ENCODE data around the gene RHOT2. TPM values are rescaled to one million over a fixed set of nuclear protein-coding genes. Genes with fewer than 3 reads are reported as not detected.

RHOT2 gene
- total RNA-seq, 3 donors from 2014 or later = 124 to 138 (median 127) TPM

GRCh38 chr16:662095-662494 lies 5.8 kb upstream of the RHOT2 start:
- Histone ChIP-seq H3K4me3 (no peak overlapping the region), H3K9me3 (no peaks in the 10 kb centered on the region), H3K36me3 (ENCODE audit: low read depth) (no peaks in the 10 kb centered on the region), H3K4me1 (ENCODE audit: low read depth) (peaks cover 12% of the 10 kb centered on the region)
- ATAC-seq (no peak), DNase-seq (peak in 1 of 3 donors; percentile 35)
- intact Hi-C loops (cut with DNase I, micrococcal nuclease) = loop anchor here (10.0 kb wide), 1 partner anchor 87 kb away; no protein-coding TSS in a partner anchor
- TF ChIP-seq CTCF (IDR thresholded peaks at IDR 0.05) = no peak

- no peak for TF ChIP-seq CTCF (IDR thresholded peaks at IDR 0.05)
- no peak for ATAC-seq
- peaks cover 12% of the 10 kb centered on the region for H3K4me1 ChIP-seq (ENCODE audit: low read depth)
- no peak overlapping the region for H3K4me3 ChIP-seq
- H3K36me3 ChIP-seq (ENCODE audit: low read depth) = no peaks in the 10 kb centered on the region
- intact Hi-C loops (cut with DNase I, micrococcal nuclease) = loop anchor here (10.0 kb wide), 1 partner anchor 88 kb away; no protein-coding TSS in a partner anchor
- DNase-seq = no peak
- H3K9me3 ChIP-seq = no peaks in the 10 kb centered on the region
Measured at GRCh38 chr16:662597-662996, 5.3 kb upstream of the RHOT2 start.

GRCh38 chr16:666572-666971 lies 1.4 kb upstream of the RHOT2 start:
- TF ChIP-seq CTCF (IDR thresholded peaks at IDR 0.05) = no peak
- Histone ChIP-seq H3K4me1 (ENCODE audit: low read depth) (peaks cover 8% of the 10 kb centered on the region), H3K36me3 (ENCODE audit: low read depth) (peaks cover 7% of the 10 kb centered on the region), H3K9me3 (no peaks in the 10 kb centered on the region), H3K4me3 (no peak overlapping the region)
- intact Hi-C loops (cut with DNase I, micrococcal nuclease) = loop anchor here (10.0 kb wide), 1 partner anchor 92 kb away; no protein-coding TSS in a partner anchor
- no peak for ATAC-seq
- DNase-seq = peak in 1 of 3 donors; percentile 33

- H3K9me3 ChIP-seq = no peaks in the 10 kb centered on the region
- intact Hi-C loops (cut with DNase I, micrococcal nuclease) = loop anchor here (10.0 kb wide), 1 partner anchor 92 kb away; no protein-coding TSS in a partner anchor
- TF ChIP-seq CTCF (IDR thresholded peaks at IDR 0.05) = no peak
- peaks cover 9% of the 10 kb centered on the region for H3K36me3 ChIP-seq (ENCODE audit: low read depth)
- H3K4me1 ChIP-seq (ENCODE audit: low read depth) = peaks cover 8% of the 10 kb centered on the region
- ATAC-seq (no peak), DNase-seq (peak in 1 of 3 donors; percentile 56)
- no peak overlapping the region for H3K4me3 ChIP-seq
Measured at GRCh38 chr16:667113-667779, 686 bp upstream of the RHOT2 start.

- Histone ChIP-seq H3K36me3 (ENCODE audit: low read depth) (peaks cover 13% of the 10 kb centered on the region), H3K4me1 (ENCODE audit: low read depth) (peaks cover 8% of the 10 kb centered on the region), H3K4me3 (peak overlapping the region; percentile 95), H3K9me3 (no peaks in the 10 kb centered on the region)
- DNase-seq (peak in 1 of 3 donors; percentile 60), ATAC-seq (peak; percentile 25)
- intact Hi-C loops (cut with DNase I, micrococcal nuclease) = loop anchor here (10.0 kb wide), 1 partner anchor 94 kb away; no protein-coding TSS in a partner anchor
- no peak for TF ChIP-seq CTCF (IDR thresholded peaks at IDR 0.05)
Measured at GRCh38 chr16:668519-669171, 713 bp downstream of the RHOT2 start.
